GM21447 (cell line): ENCODE results near the gene LDB2.
A peak's percentile ranks its signal among the peaks of the same experiment; 100 is the strongest.
"Not testable (repeated sequence)": the region's sequence is repeated elsewhere in the genome, so short reads cannot be mapped to it uniquely, and the experiment has no call there.

Source experiments
- ATAC-seq: cut with Tn5 transposase; IDR thresholded peaks from one replicate; pipeline ENCODE4 v1.9.1; 2021; ENCODE audit not compliant: unreplicated experiment

The LDB2 gene

DNA sequence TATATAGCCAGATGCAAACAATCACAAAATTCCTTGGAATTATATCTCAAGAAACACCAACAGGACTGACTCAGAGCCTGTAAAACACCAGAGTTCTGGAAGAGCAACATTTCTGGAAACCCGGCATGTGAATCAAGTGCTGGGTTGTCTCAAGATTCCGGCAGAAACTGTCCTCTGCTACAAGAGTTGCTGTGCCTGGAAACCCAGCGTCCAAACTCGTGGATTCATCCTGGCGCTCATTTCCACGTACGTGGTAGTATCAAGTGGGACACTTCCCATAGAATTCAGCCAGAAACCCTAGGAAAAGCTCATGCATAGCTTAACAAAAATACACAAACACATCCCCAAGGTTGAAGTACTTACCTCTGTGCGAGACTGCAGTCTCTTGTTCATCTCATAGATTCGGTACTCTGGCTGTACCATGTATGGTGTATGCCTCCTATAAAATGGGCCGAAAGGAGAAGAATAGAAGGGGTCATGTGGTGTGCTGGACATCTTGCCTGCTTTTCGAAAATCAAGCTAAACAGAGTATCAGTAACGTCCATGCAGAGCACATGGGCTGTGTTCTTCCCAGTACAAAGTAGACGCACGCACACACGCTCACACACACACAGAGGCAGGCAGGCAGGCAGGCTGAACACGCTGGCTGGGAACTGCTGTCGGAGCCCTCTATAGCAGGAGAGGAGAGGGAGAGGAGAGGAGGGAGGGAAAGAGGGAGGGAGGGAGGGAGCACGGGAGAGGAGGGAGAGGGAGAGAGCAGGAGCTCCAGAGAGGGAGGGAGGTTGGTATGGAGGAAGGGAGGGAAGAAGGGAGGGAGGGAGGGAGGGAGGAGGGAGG is at the start of gene LDB2:
LDB2 (minus strand) TSS at position 655 of the 837 bp plus-strand sequence.
- ATAC-seq = no peak

GRCh38 chr4:16942491-16942890 is 44.0 kb upstream of the LDB2 start:
- ATAC-seq = no peak

DNA sequence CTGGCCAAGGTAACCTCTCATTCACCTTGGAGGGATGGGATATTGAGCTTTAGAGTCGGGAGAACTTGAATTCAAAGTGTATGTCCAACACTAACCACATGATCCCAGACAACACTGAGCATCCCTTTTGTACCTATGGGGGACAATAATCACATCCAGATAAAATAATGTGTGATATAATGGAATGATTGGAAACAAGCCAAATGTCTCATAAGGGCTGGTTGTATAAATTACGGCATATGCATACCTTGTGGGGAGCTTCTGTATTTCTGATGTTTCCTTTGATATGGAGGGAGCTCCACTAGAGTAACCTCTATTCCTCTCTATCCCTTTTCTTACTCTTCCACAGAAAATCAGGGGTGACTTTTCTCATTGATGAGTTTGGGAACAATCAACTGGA is 40.7 kb upstream of the LDB2 start:
- ATAC-seq = no peak

DNA sequence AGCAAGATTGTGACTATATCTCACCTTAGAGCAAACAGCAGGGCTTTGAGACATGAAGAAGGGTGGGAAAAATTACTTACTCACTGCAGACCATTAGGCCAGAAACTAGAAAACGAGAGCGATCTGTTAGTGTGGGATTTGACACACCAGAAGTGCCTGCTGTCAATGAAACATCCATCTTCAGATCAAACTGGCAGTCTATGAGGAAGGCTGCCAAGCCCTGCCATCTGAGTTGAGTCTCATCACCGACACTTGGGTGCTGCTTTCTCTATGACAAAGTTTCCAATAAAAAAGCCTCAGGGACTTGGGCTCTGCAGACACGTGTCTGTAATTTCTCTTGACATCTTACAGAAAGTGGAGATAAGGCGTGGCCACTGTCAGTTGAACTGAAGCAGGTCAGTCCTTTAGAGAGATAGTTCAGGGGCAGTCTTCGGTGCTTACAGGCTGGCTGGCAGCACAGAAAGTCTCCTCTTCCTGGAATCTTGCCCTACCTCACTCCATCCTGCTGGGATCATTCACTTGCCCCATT is 40.1 kb upstream of the LDB2 start:
- ATAC-seq = no peak

DNA sequence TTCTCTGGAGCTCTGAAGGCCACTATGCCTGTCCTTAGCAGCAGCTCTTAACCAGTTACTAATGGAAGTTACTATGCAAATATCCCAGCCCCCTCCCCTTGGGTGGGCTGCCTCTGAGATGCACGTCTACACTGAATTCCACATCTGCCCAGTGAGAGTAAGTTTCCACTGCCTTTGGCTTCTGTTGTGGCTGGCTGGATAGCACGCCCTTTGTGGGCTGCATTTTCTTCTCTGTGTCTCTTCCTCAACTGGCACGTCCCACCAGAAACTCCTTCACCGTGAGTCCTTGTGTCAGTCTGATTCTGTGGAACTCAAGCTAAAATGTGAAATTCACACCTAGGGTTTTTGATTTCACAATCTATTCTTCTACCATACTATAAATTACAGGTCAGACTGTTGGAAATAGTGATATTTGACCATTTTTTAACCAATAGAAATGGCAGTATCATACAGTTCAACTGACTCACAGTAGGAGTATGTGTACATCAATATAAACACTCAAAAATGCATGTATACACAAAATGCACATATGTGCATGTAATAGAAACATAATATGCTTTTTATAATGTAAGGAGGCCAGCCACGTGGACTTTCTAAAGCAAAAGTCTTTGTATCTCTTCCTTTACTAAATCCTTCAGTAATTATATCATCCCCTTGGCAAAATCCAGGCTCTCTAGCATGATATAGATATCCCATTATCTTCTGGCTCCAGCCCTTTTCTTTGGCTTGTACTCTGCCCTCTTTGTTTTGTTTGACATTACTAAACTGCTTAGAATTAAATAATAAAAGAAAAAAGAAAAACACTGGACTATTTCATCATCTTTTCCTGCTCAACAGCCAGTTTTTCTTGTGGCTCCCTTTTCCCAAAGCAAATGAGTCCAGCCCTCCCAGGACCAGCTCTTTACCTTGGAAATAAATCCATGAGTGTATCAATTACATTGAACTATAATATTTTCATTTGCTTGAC is 33.2 kb upstream of the LDB2 start:
- ATAC-seq = no peak

DNA sequence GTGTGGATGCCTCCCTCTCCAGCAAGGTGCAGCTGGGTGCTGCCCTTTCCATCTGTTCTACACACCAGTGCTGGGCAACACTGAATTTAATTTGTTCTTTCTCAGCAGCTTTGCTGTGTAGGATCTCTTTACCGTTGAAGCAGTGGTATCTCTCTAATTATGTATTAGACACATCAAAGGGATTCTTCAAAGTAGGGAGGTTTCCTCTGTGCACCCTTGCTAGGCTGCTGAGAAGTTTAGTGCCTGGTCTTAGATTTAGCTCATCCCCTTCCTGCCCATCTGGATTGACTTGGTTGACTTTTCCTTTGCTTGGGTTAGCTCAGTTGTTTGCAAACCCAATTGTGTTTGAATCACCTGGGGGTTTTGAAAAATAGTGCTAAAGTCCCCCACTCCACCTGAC is 27.8 kb upstream of the LDB2 start:
- ATAC-seq = no peak

DNA sequence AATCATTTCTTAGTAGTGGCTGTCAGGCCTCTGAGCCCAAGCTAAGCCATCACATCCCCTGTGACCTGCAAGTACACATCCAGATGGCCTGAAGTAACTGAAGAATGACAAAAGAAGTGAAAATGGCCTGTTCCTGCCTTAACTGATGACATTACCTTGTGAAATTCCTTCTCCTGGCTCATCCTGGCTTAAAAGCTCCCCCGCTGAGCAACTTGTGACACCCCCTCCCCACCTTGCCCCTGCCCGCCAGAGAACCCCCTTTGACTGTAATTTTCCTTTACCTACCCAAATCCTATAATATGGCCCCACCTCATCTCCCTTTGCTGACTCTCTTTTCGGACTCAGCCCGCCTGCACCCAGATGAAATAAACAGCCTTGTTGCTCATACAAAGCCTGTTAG is 20.3 kb upstream of the LDB2 start:
- not testable (repeated sequence) for ATAC-seq

DNA sequence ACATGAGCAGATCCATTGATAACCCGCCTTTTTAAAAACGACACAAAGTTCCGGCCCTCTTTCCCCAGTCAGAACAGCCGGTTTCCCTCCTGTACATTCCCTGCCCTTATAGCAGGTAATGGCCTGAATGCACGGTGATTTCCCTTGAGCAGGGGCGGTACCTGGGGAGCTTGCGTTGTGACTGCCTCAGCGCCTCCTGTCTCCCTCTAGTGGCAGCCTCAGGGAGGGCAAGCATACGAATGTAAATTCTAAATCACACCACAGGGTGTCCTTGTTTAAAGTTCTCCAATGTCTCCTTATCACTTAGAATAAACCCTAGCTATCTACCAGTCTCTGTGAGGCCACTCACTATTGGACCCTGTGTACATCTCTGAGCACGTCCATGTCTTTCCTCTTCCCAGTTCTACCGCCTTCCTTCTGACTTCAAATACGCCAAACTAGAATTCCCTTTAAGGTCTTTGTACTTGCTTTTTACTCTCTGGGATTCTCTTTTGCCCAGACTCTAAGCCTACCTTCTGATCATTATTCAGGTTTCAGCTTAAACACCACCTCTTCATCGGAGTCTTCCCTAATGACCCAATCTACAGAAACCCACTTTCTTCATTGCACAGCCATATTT is 18.4 kb upstream of the LDB2 start:
- peak; percentile 99 for ATAC-seq

DNA sequence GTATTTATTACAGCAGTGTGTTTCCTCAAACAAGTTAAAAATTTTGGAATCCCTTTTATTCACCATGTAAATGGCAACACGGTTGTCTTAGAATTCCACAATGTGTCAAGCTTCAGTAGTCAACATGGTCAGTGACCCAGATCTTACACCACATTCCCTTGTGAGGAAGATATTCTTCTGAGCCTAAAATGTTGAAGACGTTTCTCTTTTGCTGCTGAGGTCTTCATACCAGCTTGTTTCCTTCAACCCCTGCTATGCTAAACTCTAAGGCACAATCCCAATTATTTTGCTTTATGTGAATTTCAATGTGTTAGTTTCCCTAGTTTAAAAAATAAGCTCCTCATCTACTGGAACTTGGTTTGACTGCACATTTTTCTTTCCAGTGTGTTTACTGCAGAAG is 17.6 kb upstream of the LDB2 start:
- no peak for ATAC-seq

- no peak for ATAC-seq
Observed at GRCh38 chr4:16914208-16914607, 15.8 kb upstream of the LDB2 start.

GRCh38 chr4:16912896-16913295 is 14.5 kb upstream of the LDB2 start:
- no peak for ATAC-seq

GRCh38 chr4:16909281-16909680 is 10.8 kb upstream of the LDB2 start:
- ATAC-seq = no peak

DNA sequence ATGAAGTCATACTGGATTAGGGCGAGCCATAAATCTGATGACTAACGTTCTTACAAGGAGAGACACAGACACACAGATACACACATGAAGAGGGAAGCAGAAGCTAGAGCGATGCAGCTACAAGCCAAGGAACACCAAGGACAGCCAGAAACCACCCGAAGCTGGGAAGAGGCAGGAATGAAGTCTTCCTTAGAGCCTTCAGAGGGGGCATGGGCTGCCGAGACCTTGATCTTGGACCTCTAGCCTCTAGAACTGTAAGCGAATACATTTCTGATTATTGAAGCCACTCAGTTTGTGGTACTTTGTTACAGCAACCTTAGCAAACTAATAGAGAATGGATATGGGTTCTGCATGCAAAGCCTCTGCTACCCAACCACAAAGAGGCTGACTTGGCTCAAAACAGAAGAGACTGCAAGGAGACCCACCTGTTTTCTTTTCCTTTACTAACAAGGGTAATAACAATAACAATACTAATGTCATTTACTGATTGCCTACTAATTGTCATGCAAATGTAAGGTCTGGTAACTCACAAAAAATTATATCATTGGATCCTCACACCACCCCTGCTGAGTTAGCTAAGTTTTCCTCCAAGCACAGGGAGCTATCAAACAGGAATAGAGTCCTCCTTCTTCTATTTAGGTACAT is 10.1 kb upstream of the LDB2 start:
- ATAC-seq = no peak

DNA sequence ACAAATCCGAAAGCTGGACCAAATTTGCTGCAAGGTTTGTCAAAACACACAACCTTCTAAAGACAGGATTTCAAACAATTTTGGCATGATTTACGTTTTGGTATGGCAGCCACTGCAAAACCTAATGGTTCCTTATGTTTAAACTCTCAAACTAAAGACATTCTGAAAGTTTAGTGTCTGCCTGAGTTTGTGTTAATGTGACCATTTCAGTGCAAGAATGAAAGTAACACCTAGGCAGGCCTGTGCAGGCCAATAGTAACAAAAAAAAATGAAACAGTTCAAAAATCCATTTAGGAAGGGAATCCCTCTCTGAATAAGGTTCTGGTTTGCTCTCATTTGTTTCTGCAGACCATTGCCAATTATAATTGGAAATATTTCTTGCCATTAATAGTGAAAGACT is 1.9 kb upstream of the LDB2 start:
- ATAC-seq = no peak

DNA sequence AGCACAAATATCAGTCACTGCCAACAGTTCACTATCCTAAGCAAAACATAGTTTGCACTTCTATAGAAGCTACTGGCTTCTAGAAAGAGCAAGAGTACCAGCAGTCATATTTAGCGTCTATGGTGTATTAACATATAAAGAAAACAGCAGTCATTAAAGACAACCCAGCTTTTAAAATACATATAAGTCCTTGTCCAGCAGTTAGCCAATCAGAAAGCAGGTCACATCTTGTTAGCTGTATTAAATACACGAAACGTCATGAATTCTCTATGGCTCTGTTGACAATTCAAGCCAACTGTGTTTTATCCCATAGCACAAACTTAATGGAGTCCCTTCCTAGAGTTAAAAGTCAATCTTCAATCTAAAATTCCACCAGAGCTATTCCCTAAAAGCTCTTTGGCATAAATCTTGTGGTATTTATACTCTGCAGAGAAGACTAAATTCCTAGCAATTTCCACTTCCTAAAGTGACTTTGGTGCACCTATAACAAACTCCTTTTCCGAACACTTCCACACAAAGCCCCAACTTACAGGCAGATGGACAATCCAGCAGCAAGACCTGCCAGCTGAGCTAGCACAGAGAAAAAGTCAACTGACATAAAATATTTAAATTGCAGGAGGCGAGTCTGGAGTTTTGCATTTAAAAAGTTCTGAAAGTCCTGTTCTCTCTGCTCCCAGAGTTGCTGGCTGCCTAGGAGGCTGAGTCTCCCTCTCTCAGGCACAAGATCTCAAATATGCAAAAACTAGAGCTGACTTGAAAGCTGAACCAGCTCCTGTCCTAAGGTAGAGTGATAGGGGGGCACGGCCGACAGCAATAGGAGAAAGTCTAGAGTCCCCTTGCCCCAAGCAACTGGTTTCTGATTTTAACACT is 1.3 kb downstream of the LDB2 start:
- ATAC-seq = no peak

DNA sequence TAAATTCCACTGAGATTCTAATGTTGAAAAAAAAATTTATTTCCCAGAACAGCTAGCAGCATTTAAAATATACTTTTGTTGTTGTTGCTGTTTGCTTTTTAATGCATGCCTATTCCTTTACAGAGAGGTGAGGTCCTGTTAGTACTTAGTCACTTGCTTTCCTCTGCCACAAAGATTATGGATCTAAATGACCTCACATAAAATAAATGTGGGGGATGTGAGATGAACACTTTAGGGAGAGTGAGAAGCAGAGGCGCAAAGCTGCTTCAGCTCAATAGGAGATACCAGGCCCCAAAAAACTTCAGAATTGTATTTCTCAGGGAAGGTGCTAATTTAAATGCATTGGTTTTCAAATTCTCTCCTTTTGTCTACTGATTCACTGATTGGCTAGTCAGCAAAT is 4.0 kb downstream of the LDB2 start:
- no peak for ATAC-seq

GRCh38 chr4:16893141-16893651 is 5.2 kb downstream of the LDB2 start:
- no peak for ATAC-seq

DNA sequence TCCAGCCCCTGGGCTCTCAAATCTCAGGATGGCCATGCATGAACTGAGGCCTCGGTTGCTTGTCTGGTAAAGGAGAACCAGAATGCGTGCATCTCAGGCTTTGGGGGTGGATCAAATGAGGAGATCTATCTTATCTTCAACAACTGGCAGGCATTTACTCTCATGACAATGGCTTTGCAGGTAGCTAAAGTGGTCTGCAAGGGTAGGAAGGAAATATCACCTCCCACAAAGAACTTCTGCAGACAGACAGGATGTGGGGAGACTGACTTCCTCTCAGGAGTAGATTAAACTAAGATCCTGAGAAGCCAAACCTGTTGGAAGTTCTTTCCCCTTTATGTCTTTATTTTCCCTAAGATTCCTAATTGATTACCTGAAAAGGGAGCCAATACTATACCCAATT is 7.8 kb downstream of the LDB2 start:
- ATAC-seq = no peak

DNA sequence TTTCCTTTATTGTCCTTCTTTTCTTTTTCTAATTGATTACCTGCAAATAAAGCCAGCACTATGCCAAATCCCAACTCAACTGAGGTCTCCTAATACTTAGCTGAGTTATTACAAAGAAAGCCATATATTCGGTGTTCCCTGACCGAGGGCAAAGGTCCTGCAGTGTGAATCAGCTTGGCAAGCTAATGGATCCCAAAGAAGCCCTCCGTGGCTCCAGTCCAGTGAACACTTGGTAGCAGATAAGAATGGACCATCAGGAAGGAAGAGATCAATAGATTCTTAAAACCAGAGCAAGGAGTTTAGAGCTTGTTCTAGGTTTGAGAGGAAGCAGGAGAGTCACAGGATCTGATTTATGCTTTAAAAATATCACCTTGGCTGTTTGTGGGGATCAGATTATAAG is 8.5 kb downstream of the LDB2 start:
- ATAC-seq = no peak

DNA sequence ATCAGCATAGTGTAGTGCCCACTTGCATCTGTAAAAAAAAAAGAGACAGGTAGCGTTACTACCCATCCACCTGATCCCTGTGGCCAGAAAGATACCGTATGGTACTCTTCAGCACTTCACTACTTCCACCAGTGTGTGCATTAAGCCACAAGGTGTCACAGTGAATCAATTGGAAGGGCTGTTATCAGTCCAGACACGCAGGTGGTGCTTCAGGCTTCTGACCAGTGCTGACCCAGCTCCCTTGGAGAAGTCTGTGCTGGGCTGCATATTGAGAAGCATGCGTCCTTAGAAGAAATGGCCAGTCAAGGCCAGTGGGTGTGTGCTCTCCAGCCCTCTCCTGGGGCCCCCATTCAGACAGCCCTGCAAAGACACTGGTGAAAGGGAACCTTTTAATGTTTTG is 10.6 kb downstream of the LDB2 start:
- ATAC-seq = no peak
